NOMO-1 treated with DMSO at 0.1 percent for 48 hours (cell line): ENCODE measurements around the gene TMEM63A.
"Not testable (repeated sequence)": the region's sequence is repeated elsewhere in the genome, so short reads cannot be mapped to it uniquely, and the experiment has no call there.

Experiments used
- DNase-seq: peaks from one replicate; lab custom pipeline; 2025; ENCODE audit not compliant: unreplicated experiment; lab: John Stamatoyannopoulos, UW

The TMEM63A gene

GRCh38 chr1:225908773-225909172 lies 26.6 kb upstream of the TMEM63A start:
- no peak for DNase-seq

GRCh38 chr1:225908013-225908640 lies 25.9 kb upstream of the TMEM63A start:
- DNase-seq: no peak

DNA sequence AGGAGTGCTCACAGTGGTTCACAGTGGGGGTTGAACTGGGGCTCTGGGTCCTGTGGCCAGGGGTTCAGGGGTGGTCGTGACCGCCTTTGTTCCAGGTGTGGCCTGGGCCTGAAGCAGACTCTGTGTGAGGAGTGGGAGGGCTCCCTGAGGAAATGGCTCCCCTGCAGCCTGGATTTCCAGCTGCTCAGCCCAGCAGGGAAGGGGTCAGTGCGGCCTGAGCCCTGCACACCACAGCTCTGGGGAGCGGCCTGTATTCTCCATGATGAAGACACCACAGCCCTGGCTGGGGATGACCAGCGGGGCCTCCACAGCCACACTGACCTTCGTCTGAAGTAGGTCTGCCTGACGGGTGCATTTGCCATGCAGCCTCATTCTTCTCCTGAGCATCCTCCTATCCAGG lies 25.2 kb upstream of the TMEM63A start:
- no peak for DNase-seq

DNA sequence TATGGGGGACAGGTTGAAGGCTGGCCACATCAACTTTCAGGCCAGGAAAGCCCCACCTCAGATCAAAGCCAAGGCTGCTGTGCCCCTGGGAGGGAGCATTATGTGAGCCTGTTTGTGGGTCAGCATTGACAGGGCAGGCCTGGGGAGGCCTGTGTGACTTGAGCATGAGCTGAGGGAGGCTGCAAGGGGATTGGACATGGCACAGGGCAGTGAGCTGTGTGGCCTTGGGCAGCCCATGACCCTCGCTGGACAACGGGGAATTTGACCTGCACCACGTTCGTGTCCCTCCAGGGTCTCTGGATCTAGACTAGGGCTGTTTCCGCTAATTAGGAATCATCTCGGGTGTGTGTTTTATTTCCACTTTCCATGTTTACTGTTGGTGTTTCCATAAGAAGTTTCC lies 24.3 kb upstream of the TMEM63A start:
- no peak for DNase-seq

GRCh38 chr1:225903623-225904022 lies 21.4 kb upstream of the TMEM63A start:
- DNase-seq: no peak

DNA sequence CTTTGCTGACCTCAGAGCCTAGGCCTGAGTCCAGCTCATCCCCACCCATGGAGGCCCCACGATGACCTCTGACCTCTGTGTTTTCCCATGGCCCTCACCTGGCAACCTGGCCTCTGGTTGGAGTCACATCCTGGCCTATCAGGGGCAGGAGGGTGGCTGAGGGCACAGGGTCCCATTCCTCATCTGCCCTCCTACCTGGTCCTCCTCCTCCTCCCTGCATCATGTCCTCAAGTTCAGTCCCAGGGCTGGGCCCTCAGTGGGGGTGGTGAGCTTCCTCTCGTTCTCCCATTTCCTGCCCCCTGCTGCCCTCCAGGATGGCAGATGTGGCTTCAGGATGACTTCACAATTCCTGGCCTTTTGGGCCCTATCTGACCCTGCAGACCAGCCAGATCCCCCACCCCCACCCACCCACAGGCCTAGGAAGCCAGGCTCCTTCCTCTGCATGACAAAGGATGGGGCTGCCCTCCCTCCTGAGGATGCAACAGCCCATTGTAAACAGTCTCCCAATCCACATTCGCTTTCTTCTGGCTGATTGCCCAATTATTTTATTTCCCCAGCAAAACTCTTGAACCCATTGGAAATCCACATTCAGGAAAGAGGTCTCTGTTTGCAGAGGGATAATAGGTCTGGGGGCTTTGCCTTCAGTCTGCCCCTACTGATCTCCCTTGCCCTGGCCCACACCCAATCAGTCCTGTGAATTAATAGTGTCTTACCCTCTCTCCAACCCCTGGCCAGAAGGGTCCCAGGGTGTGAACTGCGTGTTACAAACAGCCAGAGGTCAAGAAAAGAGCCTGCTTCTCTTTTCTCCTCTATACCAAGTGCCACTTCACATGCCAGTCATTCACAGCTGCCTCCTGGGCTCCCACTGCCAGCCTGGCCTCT lies 17.1 kb upstream of the TMEM63A start:
- DNase-seq: no peak

GRCh38 chr1:225897595-225898514 lies 15.7 kb upstream of the TMEM63A start:
- no peak for DNase-seq

GRCh38 chr1:225896937-225897549 lies 14.9 kb upstream of the TMEM63A start:
- no peak for DNase-seq

- no peak for DNase-seq
These were observed 14.3 kb upstream of the TMEM63A start for GRCh38 chr1:225896494-225896893.

DNA sequence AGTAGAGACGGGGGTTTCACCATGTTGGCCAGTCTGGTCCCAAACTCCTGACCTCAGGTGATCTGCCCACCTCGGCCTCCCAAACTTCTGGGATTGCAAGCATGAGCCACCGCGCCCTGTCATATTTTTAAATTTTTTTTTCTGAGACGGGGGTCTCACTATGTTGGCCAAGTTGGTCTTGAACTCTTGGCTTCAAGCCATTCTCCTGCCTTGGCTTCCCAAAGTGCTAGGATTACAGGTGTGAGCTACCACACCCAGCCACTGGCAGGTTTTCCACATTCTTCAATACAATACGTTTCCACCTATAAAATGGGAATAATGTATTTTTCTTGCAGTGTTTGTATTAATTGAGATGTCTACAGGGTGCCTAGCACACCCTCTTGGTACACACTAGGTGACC lies 10.1 kb upstream of the TMEM63A start:
- no peak for DNase-seq

- DNase-seq: no peak
These were observed 9.2 kb upstream of the TMEM63A start for GRCh38 chr1:225891229-225891972.

- DNase-seq: no peak
These were observed 8.4 kb upstream of the TMEM63A start for GRCh38 chr1:225890346-225891228.

GRCh38 chr1:225889743-225890142 lies 7.6 kb upstream of the TMEM63A start:
- DNase-seq: no peak

DNA sequence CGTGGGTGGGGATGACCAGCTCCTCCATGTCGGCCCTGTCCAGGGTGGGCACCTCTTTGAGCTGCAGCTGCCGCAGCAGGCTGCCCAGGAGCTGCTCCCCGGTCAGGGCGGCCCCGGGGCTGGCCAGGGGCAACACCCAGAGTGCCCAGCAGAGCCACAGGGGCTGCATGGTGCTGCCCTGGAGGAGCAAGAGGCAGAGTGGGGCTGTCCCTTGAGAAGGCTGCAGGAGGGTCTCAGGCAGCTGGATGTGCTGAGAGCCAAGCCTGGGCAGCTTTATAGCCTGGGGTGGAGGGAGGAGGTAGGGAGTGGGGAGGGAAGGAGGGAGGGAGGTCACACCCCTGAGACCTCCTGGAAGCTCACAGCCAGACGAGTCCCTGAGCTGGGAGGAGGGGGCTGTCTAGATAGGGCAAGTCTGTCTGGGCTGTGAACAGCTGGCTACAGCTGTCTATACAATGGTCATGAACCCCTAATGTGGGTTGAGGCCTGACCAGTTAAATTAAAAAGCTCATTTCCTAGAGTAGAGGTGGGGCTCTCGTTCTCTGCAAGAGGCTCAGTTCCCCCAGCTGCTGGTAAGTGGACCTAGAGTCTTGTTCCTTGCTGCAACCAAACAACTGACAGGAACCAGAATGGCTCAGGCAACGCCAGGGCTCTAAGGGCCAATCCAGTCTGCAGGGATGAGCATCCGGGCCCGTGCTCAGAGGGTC lies 6.9 kb upstream of the TMEM63A start, which contains the start of gene LEFTY1:
TSS of gene LEFTY1 (minus strand) at position 249 of the 704 bp plus-strand sequence. CDS start at position 169, 80 bp downstream.
- DNase-seq: no peak

DNA sequence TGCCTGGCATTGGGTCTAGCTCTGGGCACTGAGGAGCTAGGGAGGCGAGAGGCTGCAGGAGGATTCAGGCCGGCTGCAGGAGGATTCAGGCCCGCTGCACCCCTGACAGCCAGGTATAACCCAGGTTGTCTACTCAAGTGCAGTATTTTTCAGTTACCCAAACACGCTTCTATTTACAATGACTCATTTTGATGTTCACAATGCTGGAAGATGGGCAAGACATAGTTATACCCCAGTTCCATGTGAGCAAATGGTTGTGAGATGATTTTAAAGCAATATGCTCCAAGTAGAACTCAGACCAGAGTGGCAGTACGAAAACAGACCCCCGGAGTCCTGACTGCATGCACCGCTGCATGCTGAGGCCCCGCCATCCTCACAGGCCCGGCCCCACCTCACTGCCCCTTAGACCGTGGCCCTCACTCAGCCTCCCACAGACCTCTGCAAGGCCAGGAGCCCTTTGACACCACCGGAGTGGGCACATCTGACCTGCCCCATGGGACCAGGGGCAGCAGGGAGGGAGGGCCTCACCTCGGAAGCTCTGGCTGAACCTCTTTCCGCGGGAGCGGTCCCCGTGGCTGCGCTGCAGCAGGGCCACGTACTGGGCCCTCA lies 6.2 kb upstream of the TMEM63A start:
- DNase-seq: no peak

GRCh38 chr1:225887554-225888288 lies 5.5 kb upstream of the TMEM63A start:
- not testable (repeated sequence) for DNase-seq

GRCh38 chr1:225887030-225887314 lies 4.8 kb upstream of the TMEM63A start:
- no peak for DNase-seq
